Stimulated activated CD4-positive, alpha-beta T cell treated with anti-CD3 and anti-CD28 coated beads, Interleukin-2, amount 100 ng/mL, for 48 hours (primary cell): ENCODE measurements around the gene TSPAN5.

Experiments
- DNase-seq, 2 donors: peaks; one replicate each; pipeline ENCODE4 v3.0.0-alpha.2; 2020

Gene TSPAN5

DNA sequence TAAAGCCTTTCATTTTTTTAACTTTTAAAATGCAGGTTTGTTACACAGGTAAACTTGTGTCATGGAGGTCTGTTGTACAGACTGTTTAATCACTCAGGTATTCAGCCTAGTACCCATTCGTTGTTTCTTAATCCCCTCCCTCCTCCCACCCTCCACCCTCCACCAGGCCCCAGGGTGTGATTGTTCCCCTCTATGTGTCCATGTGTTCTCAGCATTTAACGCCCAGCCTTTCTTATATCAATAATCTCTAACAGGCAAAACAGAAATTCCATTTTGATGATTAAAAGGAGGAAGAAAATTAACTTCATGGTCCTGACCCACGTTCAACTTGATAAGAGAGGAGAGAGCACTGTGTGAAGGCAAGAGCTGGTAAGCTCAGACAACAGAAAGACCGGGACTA, 75.1 kb downstream of the TSPAN5 start:
- no peak for DNase-seq

- DNase-seq: no peak
These were observed 77.3 kb downstream of the TSPAN5 start for GRCh38 chr4:98581126-98581525.

- no peak for DNase-seq
These were observed 80.5 kb downstream of the TSPAN5 start for GRCh38 chr4:98577956-98578355.

DNA sequence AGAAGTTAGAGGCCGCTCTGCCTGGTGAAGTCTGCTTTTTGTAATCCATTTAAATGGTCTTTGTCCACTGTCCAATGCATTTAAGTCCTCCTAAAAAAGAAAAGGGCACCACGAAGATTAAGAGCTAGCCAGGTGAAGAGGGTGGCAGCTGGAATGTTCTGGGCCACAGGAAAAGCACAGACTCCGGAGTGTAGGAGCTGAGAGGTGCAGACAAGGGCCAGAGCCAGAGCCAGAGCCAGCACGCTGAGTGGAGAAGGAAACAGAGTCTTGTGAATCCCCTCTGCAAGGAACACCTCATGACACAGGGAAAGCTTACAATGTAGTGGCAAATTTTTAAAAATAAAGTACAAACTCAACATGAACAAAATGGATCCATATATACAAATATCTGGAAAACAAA, 83.6 kb downstream of the TSPAN5 start:
- no peak for DNase-seq

- DNase-seq: no peak
These were observed 84.6 kb downstream of the TSPAN5 start for GRCh38 chr4:98573791-98574190.

- DNase-seq: no peak
These were observed 85.7 kb downstream of the TSPAN5 start for GRCh38 chr4:98572697-98573096.

GRCh38 chr4:98571161-98571786, 87.1 kb downstream of the TSPAN5 start:
- no peak for DNase-seq

DNA sequence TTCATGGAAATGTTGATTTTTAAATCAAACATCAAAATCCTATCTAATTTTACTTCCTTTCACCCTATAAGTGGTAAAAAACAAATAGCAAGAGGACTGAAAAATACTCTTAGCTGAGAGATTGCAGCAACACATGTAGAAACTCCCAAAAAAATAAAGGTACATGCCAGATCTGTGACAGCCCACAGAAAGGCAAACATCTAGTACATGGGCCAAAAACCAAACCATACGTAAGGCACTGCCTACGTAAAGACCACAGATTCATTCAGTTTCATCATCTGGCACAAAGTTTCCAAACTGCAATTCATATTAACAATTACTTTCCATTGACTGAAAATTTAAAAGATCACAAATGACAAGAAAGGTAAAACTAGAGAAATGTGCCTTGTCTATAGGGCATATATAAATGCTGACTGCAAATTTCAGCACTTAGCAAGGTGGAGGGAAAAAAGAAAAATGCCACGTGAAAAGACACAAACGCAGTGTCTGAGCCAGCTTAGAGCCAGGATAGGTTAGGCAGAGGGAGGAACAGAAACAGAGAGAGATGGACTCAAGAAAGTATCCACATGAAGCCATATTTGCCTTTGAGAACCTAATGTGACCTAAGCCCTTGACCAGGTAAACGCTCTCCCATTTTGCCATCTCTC, 88.1 kb downstream of the TSPAN5 start:
- DNase-seq: no peak

- DNase-seq: no peak
These were observed 89.3 kb downstream of the TSPAN5 start for GRCh38 chr4:98568941-98569663.

- DNase-seq: no peak
These were observed 90.8 kb downstream of the TSPAN5 start for GRCh38 chr4:98567611-98568010.

DNA sequence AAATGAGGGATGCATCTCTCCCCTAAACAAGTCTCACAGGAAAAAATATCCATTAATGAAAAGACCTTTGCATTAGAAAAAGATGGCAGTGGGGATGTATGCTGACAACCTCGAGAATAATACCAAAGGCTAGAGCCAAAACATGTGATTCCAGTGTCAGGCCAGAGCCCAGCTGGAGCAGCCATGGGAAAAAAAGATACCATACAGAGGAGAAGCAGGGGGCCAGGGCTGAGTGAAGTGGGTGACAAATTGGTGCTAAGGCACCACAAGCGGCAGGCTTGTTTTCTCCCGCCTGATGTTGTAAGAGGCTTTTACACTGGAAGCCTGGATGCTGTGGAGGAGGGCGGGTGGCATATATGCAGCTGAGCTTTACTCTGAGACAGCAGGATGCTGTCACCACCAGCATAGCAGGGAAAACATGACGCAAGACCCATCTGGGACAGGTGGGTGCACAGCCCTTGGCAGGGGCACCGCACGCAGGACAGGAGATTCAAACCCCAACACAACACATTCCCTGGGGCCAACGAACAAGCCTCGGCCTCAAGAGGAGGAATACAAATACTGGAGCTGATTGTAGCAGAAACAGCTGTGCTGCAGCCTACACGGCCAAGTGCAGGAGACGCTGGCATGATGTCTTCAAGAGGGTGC, 91.9 kb downstream of the TSPAN5 start:
- DNase-seq: no peak

DNA sequence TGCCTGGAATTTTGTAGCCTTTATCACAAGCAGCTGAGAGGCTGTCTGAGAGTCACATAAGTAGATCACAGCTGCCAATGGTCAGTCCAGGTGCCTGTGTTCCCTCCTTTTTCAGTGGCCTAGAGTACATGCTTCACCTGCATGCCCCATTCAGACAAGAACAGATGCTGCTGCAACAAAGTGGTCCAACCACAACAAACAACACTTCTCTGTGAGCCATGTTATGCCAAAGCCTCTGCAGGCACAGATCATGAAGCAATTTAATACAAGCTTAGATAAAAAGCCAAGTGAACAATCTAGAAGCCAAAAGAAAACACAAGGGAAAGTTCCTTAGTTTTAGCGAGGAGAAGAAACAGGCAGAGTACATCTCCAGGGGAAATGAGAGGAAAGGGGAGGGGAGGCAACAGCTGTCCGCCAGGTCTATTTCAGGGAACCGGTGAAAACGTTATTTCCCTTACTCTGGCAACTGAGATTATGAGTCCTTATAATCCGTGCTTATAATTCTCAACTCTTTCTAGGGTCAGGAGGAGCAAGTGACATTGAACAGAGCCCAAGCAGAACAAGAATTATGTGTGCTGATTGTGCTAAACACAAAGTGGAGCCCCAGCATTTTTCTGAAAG, 92.6 kb downstream of the TSPAN5 start:
- DNase-seq: no peak

DNA sequence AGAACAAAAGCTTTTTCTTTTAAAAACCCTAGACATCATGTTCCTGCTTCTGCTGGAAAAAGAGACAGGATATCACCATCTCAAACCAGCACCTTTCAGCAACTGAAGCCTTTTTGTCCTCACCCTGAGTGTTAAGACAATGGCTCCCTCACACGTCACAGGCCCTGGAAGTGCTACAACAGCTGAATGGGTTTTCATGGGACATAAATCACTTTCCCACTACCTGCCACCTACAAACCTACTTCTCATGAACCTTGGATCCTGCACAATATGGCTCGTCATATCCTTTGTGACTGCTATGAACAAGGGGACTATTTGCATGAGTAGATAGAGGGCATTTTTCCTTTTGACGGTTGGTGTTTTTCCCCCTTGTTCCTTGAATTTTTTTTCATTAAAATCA, 93.6 kb downstream of the TSPAN5 start:
- no peak for DNase-seq

- DNase-seq: no peak
These were observed 98.1 kb downstream of the TSPAN5 start for GRCh38 chr4:98560321-98560720.

DNA sequence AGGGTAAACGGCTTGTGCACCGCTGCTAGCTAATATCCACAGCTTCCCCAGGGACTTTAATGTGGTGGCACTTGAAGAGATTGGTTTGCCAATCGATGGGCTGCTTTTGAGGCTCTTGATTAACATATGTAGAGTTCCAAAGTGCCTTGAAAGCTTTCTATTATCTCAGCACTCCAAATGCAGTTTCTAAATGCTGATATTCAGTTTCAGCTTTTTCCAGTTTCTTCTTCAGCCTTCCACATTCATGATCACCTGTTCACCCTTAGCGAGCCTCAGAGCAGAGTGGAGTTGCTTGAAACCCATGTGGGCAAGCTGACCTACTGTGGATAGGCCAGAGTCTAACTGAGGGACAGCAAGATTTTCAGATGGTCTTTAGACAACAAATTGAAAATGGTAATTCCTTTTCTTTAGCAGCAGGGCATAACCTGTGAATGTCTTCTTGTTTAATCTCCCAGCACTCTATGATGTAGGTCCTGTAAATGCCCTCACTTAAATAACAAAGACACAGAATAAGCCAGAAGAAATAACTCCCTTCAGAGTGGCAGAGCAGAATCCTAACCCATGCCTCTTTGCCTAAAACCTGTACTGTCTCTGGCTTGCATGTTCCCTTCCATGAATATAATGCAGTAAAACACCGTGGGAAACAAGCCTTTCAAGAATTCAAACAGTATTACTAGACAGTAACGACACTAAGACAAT, 99.8 kb downstream of the TSPAN5 start:
- no peak for DNase-seq

- no peak for DNase-seq
These were observed 101.1 kb downstream of the TSPAN5 start for GRCh38 chr4:98557194-98557892.

DNA sequence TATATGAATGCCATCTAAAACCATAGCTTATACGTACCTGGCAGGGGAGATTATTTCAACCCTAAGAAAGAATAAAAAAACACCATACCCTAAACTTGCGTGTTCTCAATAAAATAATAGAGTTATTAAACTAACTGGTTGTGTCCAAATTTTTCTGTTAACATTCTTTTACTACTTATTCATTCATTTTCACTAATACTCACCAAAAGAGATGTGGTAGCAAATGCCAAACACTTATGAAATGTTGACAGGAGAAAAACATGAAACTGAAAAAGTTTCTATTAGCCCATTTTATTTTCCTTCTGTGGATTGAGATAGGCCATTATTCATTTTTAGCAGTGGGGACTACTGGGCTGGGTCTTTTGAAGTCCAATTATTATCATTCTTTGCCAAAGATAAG, 102.0 kb downstream of the TSPAN5 start:
- DNase-seq: no peak

GRCh38 chr4:98555798-98556445, 102.5 kb downstream of the TSPAN5 start:
- DNase-seq: no peak

GRCh38 chr4:98546910-98547594, 111.4 kb downstream of the TSPAN5 start:
- no peak for DNase-seq

- no peak for DNase-seq
These were observed 113.5 kb downstream of the TSPAN5 start for GRCh38 chr4:98544818-98545414.
